Measurements from ENCODE around the gene COL25A1. TPM values are rescaled to one million over a fixed set of nuclear protein-coding genes. Genes with fewer than 3 reads are reported as not detected.

COL25A1 gene
- total RNA-seq, 1 donor = 6.9 TPM

GRCh38 chr4:109012286-109012880, 290.1 kb downstream of the COL25A1 start:
- no peak for DNase-seq (ENCODE audit: low read depth)

GRCh38 chr4:109011241-109012026, 291.0 kb downstream of the COL25A1 start:
- no peak overlapping the region for H3K4me3 ChIP-seq (ENCODE audit: low read depth, low read length)
- DNase-seq (ENCODE audit: low read depth) = no peak
- no peak for TF ChIP-seq CTCF (IDR thresholded peaks at IDR 0.05; ENCODE audit: insufficient read depth, low read depth, low read length)

More at GRCh38 chr4:109012286-109012880, 290.1 kb downstream of the COL25A1 start:
- TF ChIP-seq CTCF (IDR thresholded peaks at IDR 0.05; ENCODE audit: insufficient read depth, low read depth, low read length) = no peak
- no peak overlapping the region for H3K4me3 ChIP-seq (ENCODE audit: low read depth, low read length)

- no peak for DNase-seq (ENCODE audit: low read depth)
- H3K4me3 ChIP-seq (ENCODE audit: low read depth, low read length) = no peak overlapping the region
- no peak for TF ChIP-seq CTCF (IDR thresholded peaks at IDR 0.05; ENCODE audit: insufficient read depth, low read depth, low read length)
Measured at GRCh38 chr4:109010521-109010920, 291.9 kb downstream of the COL25A1 start.

- H3K4me3 ChIP-seq (ENCODE audit: low read depth, low read length) = no peak overlapping the region
- peak; percentile 97 for DNase-seq (ENCODE audit: low read depth)
- TF ChIP-seq CTCF (IDR thresholded peaks at IDR 0.05; ENCODE audit: insufficient read depth, low read depth, low read length) = no peak
Measured at GRCh38 chr4:109009909-109010308, 292.5 kb downstream of the COL25A1 start.

- no peak for TF ChIP-seq CTCF (IDR thresholded peaks at IDR 0.05; ENCODE audit: insufficient read depth, low read depth, low read length)
- no peak for DNase-seq (ENCODE audit: low read depth)
- no peak overlapping the region for H3K4me3 ChIP-seq (ENCODE audit: low read depth, low read length)
Measured at GRCh38 chr4:109007976-109008375, 294.5 kb downstream of the COL25A1 start.

- TF ChIP-seq CTCF (IDR thresholded peaks at IDR 0.05; ENCODE audit: insufficient read depth, low read depth, low read length) = no peak
- H3K4me3 ChIP-seq (ENCODE audit: low read depth, low read length) = no peak overlapping the region
- DNase-seq (ENCODE audit: low read depth) = peak; percentile 52
Measured at GRCh38 chr4:109005523-109005922, 296.9 kb downstream of the COL25A1 start.
